Right atrium auricular region (tissue), 2 donors: ENCODE measurements around the gene GPR107. TPM values are rescaled to one million over a fixed set of nuclear protein-coding genes. Genes with fewer than 3 reads are reported as not detected.
"Not testable (repeated sequence)": the region's sequence is repeated elsewhere in the genome, so short reads cannot be mapped to it uniquely, and the experiment has no call there.

ENCODE experiments used
- DNase-seq: peaks from one replicate; pipeline ENCODE4 v3.0.0-alpha.2; 2019; ENCODE audit warnings: low spot score
- H3K27ac ChIP-seq, 2 donors: fragments of 200-600 bp; sonication (generic); 1 replicate in 1 of 2; 2 replicates in 1 of 2; pipeline ENCODE4 v1.5.1; 2016 to 2019
- H3K27me3 ChIP-seq, 2 donors: fragments of 200-600 bp; sonication (generic); one replicate each; pipeline versions ENCODE4 v1.5.1 to v1.6.0; 2017 to 2019
- H3K36me3 ChIP-seq: fragments of 200-600 bp; sonication (generic); one replicate; pipeline ENCODE4 v1.5.1; 2016
- H3K4me1 ChIP-seq, 2 donors: fragments of 200-600 bp; sonication (generic); one replicate each; pipeline versions ENCODE4 v1.5.1 to v1.6.0; 2017 to 2019
- H3K4me3 ChIP-seq, 2 donors: fragments of 200-600 bp; sonication (generic); 1 replicate in 1 of 2; 2 replicates in 1 of 2; pipeline ENCODE4 v1.5.1; 2017 to 2019; ENCODE audit warnings: mild to moderate bottlenecking in 1 of 2, moderate library complexity in 1 of 2
- H3K9me3 ChIP-seq, 2 donors: fragments of 200-600 bp; sonication (generic); one replicate each; pipeline ENCODE4 v1.5.1; 2019
- total RNA-seq, 2 donors: library from RNA; depleted of rRNA; stranded (reverse); fragments of >200 nt; gene quantifications; one replicate each; pipeline ENCODE4 v1.1.0, GENCODE V29; 2016
- TF ChIP-seq, protein P1 (sequence below), 2 donors: fragments of 200-600 bp; sonication (generic); IDR thresholded peaks; one replicate each; pipeline ENCODE4 v1.5.1; 2019; ENCODE audit warnings: antibody characterized with exemption in 2 of 2

The GPR107 gene
- total RNA-seq, 2 donors from 2014 or later = 16.2 to 16.9 TPM

DNA sequence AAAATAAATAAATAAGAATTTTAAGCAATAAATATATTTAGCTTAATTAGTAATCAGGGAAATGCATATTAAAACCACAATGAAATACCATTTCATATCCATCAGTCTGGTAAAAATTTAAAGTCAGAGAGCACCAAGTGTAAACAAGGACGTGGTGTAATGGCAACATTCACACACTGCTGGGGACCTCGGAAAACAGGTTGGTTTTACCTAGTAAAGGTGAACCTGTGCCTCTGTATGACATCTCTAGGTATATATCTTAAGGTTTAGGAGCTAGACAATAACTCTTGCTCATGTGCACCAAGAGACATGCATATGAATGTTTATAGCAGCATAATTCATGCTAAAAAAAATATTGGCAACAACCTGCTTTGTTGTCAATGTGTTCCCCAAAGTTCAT is 40.4 kb upstream of the GPR107 start:
- DNase-seq = no peak
- H3K4me1 ChIP-seq = no peaks in the 10 kb centered on the region
- H3K27me3 ChIP-seq = no peaks in the 10 kb centered on the region
- no peak overlapping the region for H3K4me3 ChIP-seq
- peaks cover 0 to 15% of the 10 kb centered on the region in 2 donors for H3K9me3 ChIP-seq
- TF ChIP-seq, protein P1, sequence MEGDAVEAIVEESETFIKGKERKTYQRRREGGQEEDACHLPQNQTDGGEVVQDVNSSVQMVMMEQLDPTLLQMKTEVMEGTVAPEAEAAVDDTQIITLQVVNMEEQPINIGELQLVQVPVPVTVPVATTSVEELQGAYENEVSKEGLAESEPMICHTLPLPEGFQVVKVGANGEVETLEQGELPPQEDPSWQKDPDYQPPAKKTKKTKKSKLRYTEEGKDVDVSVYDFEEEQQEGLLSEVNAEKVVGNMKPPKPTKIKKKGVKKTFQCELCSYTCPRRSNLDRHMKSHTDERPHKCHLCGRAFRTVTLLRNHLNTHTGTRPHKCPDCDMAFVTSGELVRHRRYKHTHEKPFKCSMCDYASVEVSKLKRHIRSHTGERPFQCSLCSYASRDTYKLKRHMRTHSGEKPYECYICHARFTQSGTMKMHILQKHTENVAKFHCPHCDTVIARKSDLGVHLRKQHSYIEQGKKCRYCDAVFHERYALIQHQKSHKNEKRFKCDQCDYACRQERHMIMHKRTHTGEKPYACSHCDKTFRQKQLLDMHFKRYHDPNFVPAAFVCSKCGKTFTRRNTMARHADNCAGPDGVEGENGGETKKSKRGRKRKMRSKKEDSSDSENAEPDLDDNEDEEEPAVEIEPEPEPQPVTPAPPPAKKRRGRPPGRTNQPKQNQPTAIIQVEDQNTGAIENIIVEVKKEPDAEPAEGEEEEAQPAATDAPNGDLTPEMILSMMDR (IDR thresholded peaks at IDR 0.05) = no peak
- no peaks in the 10 kb centered on the region for H3K36me3 ChIP-seq
- H3K27ac ChIP-seq = no peak overlapping the region

GRCh38 chr9:130015353-130016019 is 38.2 kb upstream of the GPR107 start:
- Histone ChIP-seq H3K36me3 (no peaks in the 10 kb centered on the region), H3K9me3 (peaks cover 0 to 15% of the 10 kb centered on the region in 2 donors), H3K4me1 (no peaks in the 10 kb centered on the region), H3K4me3 (no peak overlapping the region), H3K27ac (no peak overlapping the region), H3K27me3 (no peaks in the 10 kb centered on the region)
- TF ChIP-seq, protein P1 (IDR thresholded peaks at IDR 0.05) = no peak
- no peak for DNase-seq

GRCh38 chr9:130017076-130017475 is 36.6 kb upstream of the GPR107 start:
- Histone ChIP-seq H3K27me3 (no peaks in the 10 kb centered on the region), H3K36me3 (no peaks in the 10 kb centered on the region), H3K27ac (no peak overlapping the region), H3K4me1 (peaks cover 0 to 10% of the 10 kb centered on the region in 2 donors), H3K9me3 (peaks cover 0 to 7% of the 10 kb centered on the region in 2 donors), H3K4me3 (no peak overlapping the region)
- TF ChIP-seq, protein P1 (IDR thresholded peaks at IDR 0.05) = no peak
- no peak for DNase-seq

- not testable (repeated sequence) for H3K27ac ChIP-seq, H3K4me3 ChIP-seq, H3K9me3 ChIP-seq, H3K27me3 ChIP-seq, H3K36me3 ChIP-seq, DNase-seq
- H3K4me1 ChIP-seq = peaks cover 0 to 10% of the 10 kb centered on the region in 2 donors
Observed at GRCh38 chr9:130017510-130017909, 36.2 kb upstream of the GPR107 start.

- Histone ChIP-seq H3K36me3 (no peaks in the 10 kb centered on the region), H3K4me1 (peaks cover 0 to 17% of the 10 kb centered on the region in 2 donors), H3K27ac (no peak overlapping the region), H3K27me3 (no peaks in the 10 kb centered on the region), H3K4me3 (no peak overlapping the region), H3K9me3 (peaks cover 0 to 6% of the 10 kb centered on the region in 2 donors)
- no peak for DNase-seq
- TF ChIP-seq, protein P1 (IDR thresholded peaks at IDR 0.05) = no peak
Observed at GRCh38 chr9:130018265-130018664, 35.4 kb upstream of the GPR107 start.

GRCh38 chr9:130020618-130021017 is 33.1 kb upstream of the GPR107 start:
- H3K4me1 ChIP-seq = peaks cover 0 to 18% of the 10 kb centered on the region in 2 donors
- TF ChIP-seq, protein P1 (IDR thresholded peaks at IDR 0.05) = no peak
- H3K9me3 ChIP-seq = peaks cover 0 to 6% of the 10 kb centered on the region in 2 donors
- no peaks in the 10 kb centered on the region for H3K36me3 ChIP-seq
- H3K27me3 ChIP-seq = no peaks in the 10 kb centered on the region
- no peak overlapping the region for H3K4me3 ChIP-seq
- DNase-seq = no peak
- peak overlapping the region in 1 of 2 donors; percentile 46 for H3K27ac ChIP-seq
